Thymus (tissue), 11 donors: Measurements from ENCODE around the gene PRPF6. TPM values are rescaled to one million over a fixed set of nuclear protein-coding genes. Genes with fewer than 3 reads are reported as not detected.
"Not testable (repeated sequence)": the region's sequence is repeated elsewhere in the genome, so short reads cannot be mapped to it uniquely, and the experiment has no call there.

ENCODE experiments used
- DNase-seq, 9 donors: peaks; one replicate each; pipeline ENCODE4 v3.0.0-alpha.2; 2013; ENCODE audit warnings: low spot score in 9 of 9, low read depth in 6 of 9, missing footprints in 1 of 9
- H3K27ac ChIP-seq, 2 donors: one replicate each; pipeline ENCODE4 v1.5.1; 2013; ENCODE audit warnings: control low read depth in 1 of 2, low read depth in 1 of 2, low read length in 1 of 2, mild to moderate bottlenecking in 1 of 2, moderate library complexity in 1 of 2
- H3K27me3 ChIP-seq, 2 donors: one replicate each; pipeline ENCODE4 v1.5.1; 2013; ENCODE audit warnings: low read length in 1 of 2; ENCODE audit not compliant: control insufficient read depth in 2 of 2, insufficient read depth in 1 of 2
- H3K36me3 ChIP-seq, 2 donors: one replicate each; pipeline ENCODE4 v1.5.1; 2013; ENCODE audit warnings: low read length in 1 of 2, mild to moderate bottlenecking in 1 of 2, moderate library complexity in 1 of 2; ENCODE audit not compliant: control insufficient read depth in 2 of 2, insufficient read depth in 2 of 2
- H3K4me1 ChIP-seq, 2 donors: one replicate each; pipeline ENCODE4 v1.5.1; 2013; ENCODE audit warnings: low read length in 2 of 2; ENCODE audit not compliant: control insufficient read depth in 2 of 2, insufficient read depth in 2 of 2
- H3K4me3 ChIP-seq, 2 donors: one replicate each; pipeline ENCODE4 v1.5.1; 2013; ENCODE audit warnings: low read length in 2 of 2, control low read depth in 1 of 2, mild to moderate bottlenecking in 1 of 2
- H3K9me3 ChIP-seq, 2 donors: one replicate each; pipeline ENCODE4 v1.5.1; 2013; ENCODE audit warnings: low read length in 1 of 2, mild to moderate bottlenecking in 1 of 2; ENCODE audit not compliant: control insufficient read depth in 2 of 2, insufficient read depth in 1 of 2
- WGBS: extraction: QIAGEN DNeasy Blood & Tissue Kit; methylation state at CpG from one replicate; pipeline ENCODE4 v1.1.7; 2013; 5-methylcytosine and 5-hydroxymethylcytosine counted together
- polyA plus RNA-seq: library from polyadenylated mRNA; stranded (reverse); fragments of 200-250 nt; gene quantifications from one replicate; pipeline ENCODE4 v1.2.3, GENCODE V29; 2013
- total RNA-seq: library from RNA; stranded (reverse); fragments of 120-200 nt; gene quantifications from one replicate; pipeline ENCODE4 v1.2.4, GENCODE V29; 2013
- donor health status: healthy.

PRPF6 gene
- total and polyA plus RNA-seq, 2 donors: 45.1 to 56.1 TPM

DNA sequence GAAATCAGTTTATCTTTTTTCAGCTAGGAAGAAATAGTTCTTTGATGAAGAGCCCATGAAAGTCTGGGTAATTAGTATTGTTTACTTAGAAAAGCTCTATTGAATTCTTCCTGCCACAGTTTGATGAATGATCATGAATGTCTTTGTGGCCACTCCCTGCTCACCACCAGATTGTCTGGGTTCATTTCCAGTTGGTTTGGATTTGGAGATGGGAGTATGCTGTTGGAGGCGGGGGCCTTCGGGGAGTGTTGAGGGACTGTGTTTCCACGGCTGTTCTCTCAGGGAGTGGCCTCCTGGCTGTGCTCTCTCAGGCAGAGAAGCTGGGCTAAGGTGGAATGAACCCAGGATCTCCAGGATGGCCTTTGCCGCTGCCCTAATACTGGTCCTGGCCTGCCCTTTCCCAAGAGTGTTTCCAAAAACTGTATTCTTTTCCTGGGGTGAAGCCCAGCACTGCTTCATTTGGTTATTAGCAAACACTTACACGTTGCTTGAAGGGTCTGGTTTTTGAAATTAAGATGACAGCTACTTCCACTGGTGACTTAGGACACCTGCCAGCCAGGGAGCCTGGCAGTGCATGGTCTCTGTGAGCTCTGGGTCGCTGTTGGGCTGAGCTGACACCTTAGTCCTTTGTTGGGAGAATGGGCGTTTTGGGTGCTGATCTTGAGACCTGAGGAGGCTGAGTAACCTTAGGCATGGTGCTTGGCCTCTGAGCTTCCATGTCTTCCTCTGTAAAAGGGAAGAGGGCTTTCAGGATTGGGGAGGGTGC is 23.2 kb downstream of the PRPF6 start:
- peaks cover 79 to 83% of the 10 kb centered on the region in 2 donors for H3K36me3 ChIP-seq
- H3K4me3 ChIP-seq: no peak overlapping the region

DNA sequence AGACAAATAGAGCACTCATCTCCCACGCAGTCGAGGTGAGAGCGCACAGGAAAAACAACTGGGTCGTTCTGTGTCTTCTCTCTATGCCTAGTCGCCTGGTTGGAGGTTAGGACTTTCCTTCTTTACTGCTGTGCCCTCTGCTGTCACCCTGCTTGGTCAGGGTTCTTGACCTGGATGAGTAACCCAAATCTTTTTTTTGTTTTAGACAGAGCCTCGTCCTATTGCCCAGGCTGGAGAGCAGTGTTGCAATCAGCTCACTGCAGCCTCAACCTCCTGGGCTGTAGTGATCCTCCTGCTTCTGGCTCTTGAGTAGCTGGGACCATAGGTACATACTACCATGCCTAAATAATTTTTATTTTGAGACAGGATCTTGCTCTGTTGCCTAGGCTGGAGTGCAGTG is 24.5 kb downstream of the PRPF6 start:
- Histone ChIP-seq H3K36me3 (peaks cover 76 to 83% of the 10 kb centered on the region in 2 donors), H3K27me3 (no peaks in the 10 kb centered on the region), H3K4me3 (no peak overlapping the region), H3K27ac (peak overlapping the region in 1 of 2 donors; percentile 25), H3K9me3 (peaks cover 4 to 8% of the 10 kb centered on the region in 2 donors), H3K4me1 (no peaks in the 10 kb centered on the region)
- no peak for DNase-seq
- WGBS: 93% methylated on average over 6 of the region's 6 CpGs

More for the DNA sequence above, 23.2 kb downstream of the PRPF6 start:
- Histone ChIP-seq H3K9me3 (peaks cover 4 to 8% of the 10 kb centered on the region in 2 donors), H3K27ac (no peak overlapping the region), H3K27me3 (no peaks in the 10 kb centered on the region), H3K4me1 (no peaks in the 10 kb centered on the region)
- WGBS: 94% methylated on average over 7 of the region's 7 CpGs
- no peak for DNase-seq

DNA sequence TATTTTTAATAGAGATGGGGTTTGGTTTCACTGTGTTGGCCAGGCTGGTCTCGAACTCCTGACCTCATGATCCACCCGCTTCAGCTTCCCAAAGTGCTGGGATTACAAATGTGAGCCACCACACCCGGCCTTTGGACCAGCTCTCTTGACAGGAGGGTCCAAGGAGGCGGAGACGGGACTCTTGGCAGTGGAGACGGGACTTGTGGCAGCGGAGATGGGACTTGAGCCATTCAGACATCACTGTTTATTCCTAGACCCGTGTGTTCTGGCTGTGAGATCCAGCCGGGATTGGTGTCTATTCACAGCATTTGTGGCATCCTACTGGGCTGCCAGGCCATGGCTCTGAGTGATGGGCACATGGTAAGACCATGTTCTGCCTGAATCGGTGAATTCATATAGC is 25.6 kb downstream of the PRPF6 start:
- DNase-seq: no peak
- peaks cover 0 to 3% of the 10 kb centered on the region in 2 donors for H3K4me1 ChIP-seq
- no peak overlapping the region for H3K27ac ChIP-seq
- H3K4me3 ChIP-seq: no peak overlapping the region
- H3K27me3 ChIP-seq: no peaks in the 10 kb centered on the region
- 95% methylated on average over 10 of the region's 10 CpGs for WGBS
- H3K36me3 ChIP-seq: peaks cover 78 to 83% of the 10 kb centered on the region in 2 donors
- H3K9me3 ChIP-seq: peaks cover 11 to 17% of the 10 kb centered on the region in 2 donors

DNA sequence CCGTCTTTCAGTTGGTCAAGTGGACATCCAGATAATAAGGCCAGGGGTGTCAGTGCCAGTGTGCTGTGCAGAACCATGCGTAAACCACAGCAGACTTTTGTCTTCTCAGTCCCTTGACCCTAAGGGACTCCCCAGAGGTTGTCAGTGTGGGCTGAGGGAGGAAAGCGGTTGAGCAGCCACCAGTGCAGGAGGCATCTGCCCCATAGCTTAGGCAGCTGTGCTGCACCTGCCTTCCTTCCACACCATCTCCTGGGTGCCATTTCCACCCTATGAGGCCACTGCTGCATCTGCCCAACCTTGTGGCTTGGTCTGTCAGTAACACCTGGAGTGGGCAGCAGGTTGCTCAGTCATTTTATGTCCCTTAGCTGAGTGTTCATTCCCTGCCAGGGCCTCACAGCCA is 26.0 kb downstream of the PRPF6 start:
- no peak overlapping the region for H3K4me3 ChIP-seq
- no peak for DNase-seq
- peaks cover 76 to 81% of the 10 kb centered on the region in 2 donors for H3K36me3 ChIP-seq
- H3K27me3 ChIP-seq: no peaks in the 10 kb centered on the region
- WGBS: 98% methylated on average over 3 of the region's 3 CpGs
- no peak overlapping the region for H3K27ac ChIP-seq
- H3K4me1 ChIP-seq: peaks cover 0 to 3% of the 10 kb centered on the region in 2 donors
- peaks cover 12 to 18% of the 10 kb centered on the region in 2 donors for H3K9me3 ChIP-seq

DNA sequence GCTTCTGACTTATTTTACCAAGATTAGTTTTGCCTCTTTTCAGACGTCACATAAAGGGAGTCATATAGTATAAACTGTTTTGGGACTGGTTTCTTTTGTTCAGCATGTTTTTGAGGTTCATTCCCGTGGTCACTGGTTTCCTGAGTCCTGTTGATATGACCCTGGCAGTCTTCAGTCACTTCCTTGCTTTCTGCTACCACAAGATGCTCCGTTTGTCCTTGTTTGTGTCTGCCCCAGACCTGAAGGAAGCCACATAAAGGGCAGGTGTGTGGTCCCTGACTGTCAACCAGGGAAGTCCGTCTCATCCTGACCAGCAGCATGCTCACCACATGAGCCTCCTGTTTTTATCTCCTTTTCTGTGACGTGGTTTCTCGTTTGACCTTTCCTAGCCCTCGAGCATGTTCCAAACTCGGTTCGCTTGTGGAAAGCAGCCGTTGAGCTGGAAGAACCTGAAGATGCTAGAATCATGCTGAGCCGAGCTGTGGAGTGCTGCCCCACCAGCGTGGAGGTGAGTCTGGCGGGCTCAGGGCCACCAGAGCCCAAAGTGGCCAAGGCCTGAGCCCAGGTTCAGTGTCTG is 29.0 kb downstream of the PRPF6 start:
- whole genome bisulfite sequencing: 74% methylated on average over 13 of the region's 13 CpGs
- Histone ChIP-seq H3K27ac (peak overlapping the region in 1 of 2 donors; percentile 15), H3K4me1 (peaks cover 2 to 3% of the 10 kb centered on the region in 2 donors), H3K27me3 (no peaks in the 10 kb centered on the region), H3K36me3 (peaks cover 68 to 78% of the 10 kb centered on the region in 2 donors), H3K4me3 (no peak overlapping the region), H3K9me3 (peaks cover 12 to 18% of the 10 kb centered on the region in 2 donors)
- DNase-seq: no peak

DNA sequence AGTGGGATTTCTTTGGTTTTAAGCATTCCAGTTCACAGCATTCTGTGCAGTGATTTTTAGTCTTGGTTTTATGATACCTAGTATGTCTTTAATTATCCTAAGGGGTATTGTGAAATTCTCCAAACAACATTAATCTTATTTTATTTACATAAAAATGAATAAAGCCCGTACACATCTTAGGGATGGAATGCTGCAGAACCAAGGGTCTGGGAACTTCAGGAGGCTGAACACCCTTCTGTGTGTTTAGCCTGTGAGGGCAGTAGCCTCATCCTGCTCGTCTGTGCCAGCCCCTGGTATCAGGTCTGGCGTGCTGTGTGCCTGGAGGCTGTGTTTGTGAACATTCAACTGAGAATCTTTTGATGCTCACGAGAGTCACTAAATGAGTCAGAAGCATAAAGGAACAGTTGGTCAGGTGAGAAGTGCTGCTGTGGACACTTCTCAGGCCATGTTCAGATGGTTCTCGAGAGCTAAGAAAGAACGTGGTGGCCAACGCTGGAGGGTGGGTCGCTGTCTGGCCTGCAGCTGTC is 29.8 kb downstream of the PRPF6 start:
- Histone ChIP-seq H3K4me3 (no peak overlapping the region), H3K27me3 (no peaks in the 10 kb centered on the region), H3K36me3 (peaks cover 68 to 78% of the 10 kb centered on the region in 2 donors), H3K27ac (peak overlapping the region in 1 of 2 donors; percentile 89), H3K4me1 (peaks cover 2 to 3% of the 10 kb centered on the region in 2 donors), H3K9me3 (peaks cover 12 to 18% of the 10 kb centered on the region in 2 donors)
- no peak for DNase-seq
- WGBS: 97% methylated on average over 8 of the region's 8 CpGs

DNA sequence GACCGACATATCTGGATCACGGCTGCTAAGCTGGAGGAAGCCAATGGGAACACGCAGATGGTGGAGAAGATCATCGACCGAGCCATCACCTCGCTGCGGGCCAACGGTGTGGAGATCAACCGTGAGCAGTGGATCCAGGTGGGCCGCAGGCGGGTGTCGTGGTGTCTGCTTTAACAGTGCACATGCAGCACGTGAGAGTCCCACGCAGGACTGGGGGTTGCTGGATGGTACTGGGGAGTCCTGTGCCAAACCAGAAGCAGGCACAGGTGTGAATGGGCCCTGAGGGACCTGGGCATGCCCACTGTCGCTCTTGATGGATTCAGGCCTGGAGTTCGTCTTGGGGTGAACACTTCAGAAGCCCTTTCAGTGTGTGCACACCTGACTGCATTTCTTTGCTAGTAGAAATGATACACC is 30.4 kb downstream of the PRPF6 start:
- peaks cover 12 to 18% of the 10 kb centered on the region in 2 donors for H3K9me3 ChIP-seq
- no peak overlapping the region for H3K4me3 ChIP-seq
- H3K27ac ChIP-seq: peak overlapping the region; percentile 43 to 89
- H3K27me3 ChIP-seq: no peaks in the 10 kb centered on the region
- peaks cover 2 to 3% of the 10 kb centered on the region in 2 donors for H3K4me1 ChIP-seq
- 97% methylated on average over 16 of the region's 16 CpGs for WGBS
- peaks cover 68 to 76% of the 10 kb centered on the region in 2 donors for H3K36me3 ChIP-seq
- no peak for DNase-seq

DNA sequence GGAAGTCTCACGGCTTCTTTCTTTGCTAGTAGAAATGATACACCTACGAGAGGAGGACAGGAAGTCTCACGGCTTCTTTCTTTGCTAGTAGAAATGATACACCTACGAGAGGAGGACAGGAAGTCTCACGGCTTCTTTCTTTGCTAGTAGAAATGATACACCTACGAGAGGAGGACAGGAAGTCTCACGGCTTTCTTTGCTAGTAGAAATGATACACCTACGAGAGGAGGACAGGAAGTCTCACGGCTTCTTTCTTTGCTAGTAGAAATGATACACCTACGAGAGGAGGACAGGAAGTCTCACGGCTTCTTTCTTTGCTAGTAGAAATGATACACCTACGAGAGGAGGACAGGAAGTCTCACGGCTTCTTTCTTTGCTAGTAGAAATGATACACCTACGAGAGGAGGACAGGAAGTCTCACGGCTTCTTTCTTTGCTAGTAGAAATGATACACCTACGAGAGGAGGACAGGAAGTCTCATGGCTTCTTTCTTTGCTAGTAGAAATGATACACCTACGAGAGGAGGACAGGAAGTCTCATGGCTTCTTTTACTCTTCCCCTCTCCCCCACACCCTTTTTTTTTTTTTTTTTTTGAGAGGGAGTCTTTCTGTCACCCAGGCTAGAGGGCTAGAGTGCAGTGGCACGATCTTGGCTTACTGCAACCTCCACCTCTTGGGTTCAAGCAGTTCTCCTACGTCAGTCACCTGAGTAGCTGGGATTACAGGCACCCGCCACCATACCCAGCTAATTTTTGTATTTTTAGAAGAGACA is 31.6 kb downstream of the PRPF6 start:
- peaks cover 67 to 76% of the 10 kb centered on the region in 2 donors for H3K36me3 ChIP-seq
- not testable (repeated sequence) for H3K4me1 ChIP-seq, DNase-seq, H3K27me3 ChIP-seq, H3K4me3 ChIP-seq
- WGBS: 92% methylated on average over 11 of the region's 20 CpGs
- peak overlapping the region in 1 of 2 donors; percentile 65 for H3K27ac ChIP-seq
- H3K9me3 ChIP-seq: peaks cover 12 to 18% of the 10 kb centered on the region in 2 donors
